ENCODE measurements around the gene CTIF.

CTIF gene

DNA sequence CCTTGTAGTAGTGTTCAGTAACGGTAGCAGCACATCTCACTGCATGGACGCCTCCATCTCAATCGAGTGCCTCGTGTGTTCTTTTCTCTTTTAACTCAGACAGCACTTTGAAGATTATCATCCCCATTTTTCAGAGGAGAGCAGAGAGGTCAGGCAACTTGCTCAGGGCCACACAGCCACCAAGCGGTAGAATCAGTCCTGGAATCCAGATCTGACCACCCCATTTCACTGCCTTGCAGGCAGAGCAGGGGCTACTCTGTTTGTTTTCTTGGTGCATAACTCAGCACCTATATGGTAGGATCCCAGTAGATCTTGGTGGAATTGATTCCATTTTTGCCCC lies 282.4 kb downstream of the CTIF start:
- TF ChIP-seq, protein P1, sequence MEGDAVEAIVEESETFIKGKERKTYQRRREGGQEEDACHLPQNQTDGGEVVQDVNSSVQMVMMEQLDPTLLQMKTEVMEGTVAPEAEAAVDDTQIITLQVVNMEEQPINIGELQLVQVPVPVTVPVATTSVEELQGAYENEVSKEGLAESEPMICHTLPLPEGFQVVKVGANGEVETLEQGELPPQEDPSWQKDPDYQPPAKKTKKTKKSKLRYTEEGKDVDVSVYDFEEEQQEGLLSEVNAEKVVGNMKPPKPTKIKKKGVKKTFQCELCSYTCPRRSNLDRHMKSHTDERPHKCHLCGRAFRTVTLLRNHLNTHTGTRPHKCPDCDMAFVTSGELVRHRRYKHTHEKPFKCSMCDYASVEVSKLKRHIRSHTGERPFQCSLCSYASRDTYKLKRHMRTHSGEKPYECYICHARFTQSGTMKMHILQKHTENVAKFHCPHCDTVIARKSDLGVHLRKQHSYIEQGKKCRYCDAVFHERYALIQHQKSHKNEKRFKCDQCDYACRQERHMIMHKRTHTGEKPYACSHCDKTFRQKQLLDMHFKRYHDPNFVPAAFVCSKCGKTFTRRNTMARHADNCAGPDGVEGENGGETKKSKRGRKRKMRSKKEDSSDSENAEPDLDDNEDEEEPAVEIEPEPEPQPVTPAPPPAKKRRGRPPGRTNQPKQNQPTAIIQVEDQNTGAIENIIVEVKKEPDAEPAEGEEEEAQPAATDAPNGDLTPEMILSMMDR (IDR thresholded peaks at IDR 0.05) = no peak
- Histone ChIP-seq H3K9me3 (no peaks in the 10 kb centered on the region), H3K4me1 (ENCODE audit: control insufficient read depth in 1 of 2, insufficient read depth in 1 of 2, low read depth in 1 of 2, low read length in 1 of 2) (no peaks in the 10 kb centered on the region), H3K27ac (no peak overlapping the region), H3K27me3 (no peaks in the 10 kb centered on the region), H3K36me3 (no peaks in the 10 kb centered on the region), H3K4me3 (ENCODE audit: low read depth in 1 of 2, low read length in 1 of 2) (no peak overlapping the region)

DNA sequence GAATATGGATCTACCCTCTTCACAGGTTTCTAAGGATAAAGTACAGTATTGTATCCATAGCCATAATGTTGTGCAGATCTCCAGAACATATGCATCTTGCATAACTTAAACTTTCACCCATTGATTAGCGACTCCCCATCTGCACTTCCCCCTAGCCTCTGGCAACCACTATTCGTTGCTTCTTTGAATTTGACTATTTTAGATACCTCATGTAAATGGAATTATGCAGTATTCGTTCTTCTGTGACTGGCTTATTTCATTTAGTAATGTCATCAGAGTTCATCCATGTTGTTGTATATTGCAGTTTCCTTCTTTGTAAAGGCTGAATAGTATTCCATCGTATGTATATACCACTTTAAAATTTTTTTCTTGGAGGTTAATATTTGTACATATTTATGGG lies 283.0 kb downstream of the CTIF start:
- no peak overlapping the region for H3K27ac ChIP-seq
- no peaks in the 10 kb centered on the region for H3K4me1 ChIP-seq (ENCODE audit: control insufficient read depth in 1 of 2, insufficient read depth in 1 of 2, low read depth in 1 of 2, low read length in 1 of 2)
- no peak overlapping the region for H3K4me3 ChIP-seq (ENCODE audit: low read depth in 1 of 2, low read length in 1 of 2)
- TF ChIP-seq, protein P1 (IDR thresholded peaks at IDR 0.05) = no peak
- no peaks in the 10 kb centered on the region for H3K9me3 ChIP-seq
- no peaks in the 10 kb centered on the region for H3K36me3 ChIP-seq
- no peaks in the 10 kb centered on the region for H3K27me3 ChIP-seq

- Histone ChIP-seq H3K36me3 (no peaks in the 10 kb centered on the region), H3K4me3 (ENCODE audit: low read depth in 1 of 2, low read length in 1 of 2) (no peak overlapping the region), H3K4me1 (ENCODE audit: control insufficient read depth in 1 of 2, insufficient read depth in 1 of 2, low read depth in 1 of 2, low read length in 1 of 2) (no peaks in the 10 kb centered on the region), H3K27me3 (peaks cover 16% of the 10 kb centered on the region), H3K9me3 (no peaks in the 10 kb centered on the region), H3K27ac (no peak overlapping the region)
- TF ChIP-seq, protein P1 (IDR thresholded peaks at IDR 0.05) = no peak
Observed at GRCh38 chr18:48824231-48824970, 285.6 kb downstream of the CTIF start.

DNA sequence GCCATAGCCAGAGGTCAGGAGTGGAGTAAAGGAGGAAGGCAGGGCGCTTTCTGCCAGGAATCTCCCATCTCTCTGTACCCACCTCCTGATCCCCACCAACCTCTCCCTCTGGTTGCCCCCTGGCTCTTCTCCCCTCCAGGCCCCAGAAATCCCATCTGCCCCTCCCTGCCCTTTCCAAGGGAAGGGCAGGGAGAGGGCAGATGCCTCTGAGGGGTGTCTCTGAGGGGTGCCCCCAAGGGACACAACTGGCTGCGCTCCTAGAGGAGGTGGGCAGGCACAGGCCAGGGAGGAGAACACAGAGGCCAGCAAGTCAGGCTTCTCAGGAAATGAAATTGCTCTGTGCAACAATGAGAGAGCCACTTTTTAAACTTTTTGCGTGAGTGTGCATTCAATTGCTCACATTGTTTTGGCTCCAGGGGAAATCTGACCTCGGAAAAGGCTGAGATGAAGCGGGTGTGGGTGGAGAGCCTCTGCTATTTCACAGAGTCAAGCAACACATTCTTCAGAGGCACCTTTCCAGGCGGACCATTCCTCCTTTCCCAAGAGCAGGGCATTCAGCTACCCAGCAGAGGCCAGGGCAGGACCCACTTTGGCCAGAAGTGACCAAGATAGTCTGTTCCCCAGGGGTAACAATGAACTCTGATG lies 286.4 kb downstream of the CTIF start:
- no peaks in the 10 kb centered on the region for H3K36me3 ChIP-seq
- H3K27me3 ChIP-seq = peaks cover 16% of the 10 kb centered on the region
- H3K4me3 ChIP-seq (ENCODE audit: low read depth in 1 of 2, low read length in 1 of 2) = no peak overlapping the region
- H3K9me3 ChIP-seq = no peaks in the 10 kb centered on the region
- TF ChIP-seq, protein P1 (IDR thresholded peaks at IDR 0.05) = no peak
- no peaks in the 10 kb centered on the region for H3K4me1 ChIP-seq (ENCODE audit: control insufficient read depth in 1 of 2, insufficient read depth in 1 of 2, low read depth in 1 of 2, low read length in 1 of 2)
- H3K27ac ChIP-seq = no peak overlapping the region

GRCh38 chr18:48826271-48826670 lies 287.4 kb downstream of the CTIF start:
- TF ChIP-seq, protein P1 (IDR thresholded peaks at IDR 0.05) = no peak

More at GRCh38 chr18:48826271-48826670, 287.4 kb downstream of the CTIF start:
- H3K36me3 ChIP-seq = no peaks in the 10 kb centered on the region
- no peaks in the 10 kb centered on the region for H3K4me1 ChIP-seq (ENCODE audit: control insufficient read depth in 1 of 2, insufficient read depth in 1 of 2, low read depth in 1 of 2, low read length in 1 of 2)
- H3K27ac ChIP-seq = no peak overlapping the region
- no peak overlapping the region for H3K4me3 ChIP-seq (ENCODE audit: low read depth in 1 of 2, low read length in 1 of 2)
- no peaks in the 10 kb centered on the region for H3K9me3 ChIP-seq
- H3K27me3 ChIP-seq = peaks cover 16% of the 10 kb centered on the region
